GM12874 (cell line): ENCODE data around the gene ING1.

Experiments
- CTCF ChIP-seq: IDR thresholded peaks from 2 replicates; pipeline ENCODE4 v1.5.1; 2011; ENCODE audit warnings: low read depth, mild to moderate bottlenecking, control low read depth, low read length, moderate library complexity; ENCODE audit not compliant: insufficient read depth

The ING1 gene

GRCh38 chr13:110715395-110716246 lies 2.1 kb downstream of the ING1 start:
- TF ChIP-seq CTCF = no peak

- TF ChIP-seq CTCF = no peak
Observed at GRCh38 chr13:110716247-110716515, 2.7 kb downstream of the ING1 start.

GRCh38 chr13:110719036-110719710 lies 5.7 kb downstream of the ING1 start:
- no peak for TF ChIP-seq CTCF

GRCh38 chr13:110722971-110723370 lies 9.5 kb downstream of the ING1 start:
- TF ChIP-seq CTCF = no peak

GRCh38 chr13:110723598-110723997 lies 10.1 kb downstream of the ING1 start:
- no peak for TF ChIP-seq CTCF

- no peak for TF ChIP-seq CTCF
Observed at GRCh38 chr13:110726726-110727125, 13.2 kb downstream of the ING1 start.

- TF ChIP-seq CTCF = no peak
Observed at GRCh38 chr13:110731072-110731471, 17.6 kb downstream of the ING1 start.
